WERI-Rb-1 (cell line): ENCODE results near the gene MAP3K8.

Experiments
- DNase-seq: peaks from one replicate; pipeline ENCODE4 v3.0.0-alpha.2; 2020
- H3K27ac ChIP-seq: fragments of 250-450 bp; sonication (Bioruptor Pico); 2 replicates; pipeline ENCODE4 v1.5.1; 2020; ENCODE audit warnings: mild to moderate bottlenecking, moderate library complexity
- H3K27me3 ChIP-seq: fragments of 250-450 bp; sonication (Bioruptor Pico); 2 replicates; pipeline ENCODE4 v1.5.1; 2021; ENCODE audit warnings: mild to moderate bottlenecking, low read depth, moderate library complexity; ENCODE audit not compliant: insufficient read depth, severe bottlenecking
- H3K36me3 ChIP-seq: fragments of 250-450 bp; sonication (Bioruptor Pico); 2 replicates; pipeline ENCODE4 v1.5.1; 2020; ENCODE audit warnings: mild to moderate bottlenecking, moderate library complexity
- H3K4me3 ChIP-seq: 2 replicates; pipeline ENCODE4 v1.5.1; 2011; ENCODE audit warnings: low read depth, mild to moderate bottlenecking, control low read depth, low read length
- H3K9me3 ChIP-seq: fragments of 250-450 bp; sonication (Bioruptor Pico); 2 replicates; pipeline ENCODE4 v1.5.1; 2021; ENCODE audit warnings: mild to moderate bottlenecking, moderate library complexity; ENCODE audit not compliant: severe bottlenecking
- CTCF ChIP-seq: IDR thresholded peaks from 2 replicates; pipeline ENCODE4 v1.5.1; 2011; ENCODE audit warnings: low read depth, mild to moderate bottlenecking, control low read depth, inconsistent platforms, low read length

Gene MAP3K8

GRCh38 chr10:30500534-30500933, 66.5 kb downstream of the MAP3K8 start:
- Histone ChIP-seq H3K27ac (no peak overlapping the region), H3K9me3 (no peaks in the 10 kb centered on the region)
- DNase-seq = no peak

GRCh38 chr10:30500963-30501504, 67.0 kb downstream of the MAP3K8 start:
- Histone ChIP-seq H3K9me3 (no peaks in the 10 kb centered on the region), H3K36me3 (no peaks in the 10 kb centered on the region), H3K27ac (no peak overlapping the region), H3K27me3 (no peaks in the 10 kb centered on the region), H3K4me3 (no peak overlapping the region)
- no peak for TF ChIP-seq CTCF
- no peak for DNase-seq

More at GRCh38 chr10:30500534-30500933, 66.5 kb downstream of the MAP3K8 start:
- Histone ChIP-seq H3K4me3 (no peak overlapping the region), H3K36me3 (no peaks in the 10 kb centered on the region), H3K27me3 (no peaks in the 10 kb centered on the region)
- TF ChIP-seq CTCF = no peak

GRCh38 chr10:30502266-30503060, 68.5 kb downstream of the MAP3K8 start:
- DNase-seq = no peak

GRCh38 chr10:30503700-30504266, 69.8 kb downstream of the MAP3K8 start:
- H3K27me3 ChIP-seq = no peaks in the 10 kb centered on the region
- H3K4me3 ChIP-seq = no peak overlapping the region
- H3K27ac ChIP-seq = no peak overlapping the region
- H3K9me3 ChIP-seq = no peaks in the 10 kb centered on the region
- no peak for TF ChIP-seq CTCF
- H3K36me3 ChIP-seq = no peaks in the 10 kb centered on the region
- no peak for DNase-seq

More at GRCh38 chr10:30502266-30503060, 68.5 kb downstream of the MAP3K8 start:
- Histone ChIP-seq H3K27ac (no peak overlapping the region), H3K36me3 (no peaks in the 10 kb centered on the region), H3K27me3 (no peaks in the 10 kb centered on the region), H3K9me3 (no peaks in the 10 kb centered on the region), H3K4me3 (no peak overlapping the region)
- TF ChIP-seq CTCF = no peak

- Histone ChIP-seq H3K27me3 (no peaks in the 10 kb centered on the region), H3K36me3 (no peaks in the 10 kb centered on the region), H3K27ac (no peak overlapping the region), H3K4me3 (no peak overlapping the region), H3K9me3 (no peaks in the 10 kb centered on the region)
- no peak for TF ChIP-seq CTCF
- DNase-seq = no peak
These were observed 71.7 kb downstream of the MAP3K8 start for GRCh38 chr10:30505543-30506298.
